Bronchial epithelial cell (primary cell): Measurements from ENCODE around the gene ZNF45. TPM values are rescaled to one million over a fixed set of nuclear protein-coding genes. Genes with fewer than 3 reads are reported as not detected.
A peak's percentile ranks its signal among the peaks of the same experiment; 100 is the strongest.
"Not testable (repeated sequence)": the region's sequence is repeated elsewhere in the genome, so short reads cannot be mapped to it uniquely, and the experiment has no call there.

ENCODE experiments used
- DNase-seq: peaks from one replicate; pipeline ENCODE4 v3.0.0-alpha.2; 2010; ENCODE audit warnings: low read depth
- FAIRE-seq: peaks from 2 replicates; lab custom pipeline; 2011; peaks lifted over from hg19 to GRCh38; lab: Jason Lieb, UNC
- H3K27me3 ChIP-seq: 2 replicates; pipeline ENCODE4 v1.5.1; 2011; ENCODE audit warnings: low read length; ENCODE audit not compliant: control insufficient read depth, insufficient read depth
- H3K36me3 ChIP-seq: 2 replicates; pipeline ENCODE4 v1.5.1; 2011; ENCODE audit warnings: low read length; ENCODE audit not compliant: control insufficient read depth, insufficient read depth
- H3K4me3 ChIP-seq: 2 replicates; pipeline ENCODE4 v1.5.1; 2011; ENCODE audit warnings: mild to moderate bottlenecking, low read depth, low read length, control low read depth
- CTCF ChIP-seq: IDR thresholded peaks from 2 replicates; pipeline ENCODE4 v1.5.1; 2011; ENCODE audit warnings: mild to moderate bottlenecking, moderate library complexity, low read length, control low read depth, inconsistent platforms; ENCODE audit not compliant: insufficient read depth, severe bottlenecking
- total RNA-seq: library from RNA; depleted of rRNA; stranded (reverse); fragments of >200 nt; gene quantifications from 2 replicates; pipeline ENCODE4 v1.2.1, GENCODE V29; 2014

The ZNF45 gene
- total RNA-seq, 1 donor from 2014 or later = 13.7 TPM

- DNase-seq (no peak), FAIRE-seq (no peak)
- no peak for TF ChIP-seq CTCF
These were observed 31.1 kb upstream of the ZNF45 start for GRCh38 chr19:43966079-43966694.

GRCh38 chr19:43960411-43960810 lies 25.3 kb upstream of the ZNF45 start:
- no peak for DNase-seq
- Histone ChIP-seq H3K36me3 (no peaks in the 10 kb centered on the region), H3K4me3 (no peak overlapping the region), H3K27me3 (no peaks in the 10 kb centered on the region)
- FAIRE-seq = no peak
- no peak for TF ChIP-seq CTCF

More at GRCh38 chr19:43966079-43966694, 31.1 kb upstream of the ZNF45 start:
- H3K27me3 ChIP-seq = no peaks in the 10 kb centered on the region
- peaks cover 2% of the 10 kb centered on the region for H3K36me3 ChIP-seq
- H3K4me3 ChIP-seq = no peak overlapping the region

GRCh38 chr19:43957891-43958290 lies 22.8 kb upstream of the ZNF45 start:
- no peak for DNase-seq
- Histone ChIP-seq H3K27me3 (no peaks in the 10 kb centered on the region), H3K4me3 (no peak overlapping the region), H3K36me3 (no peaks in the 10 kb centered on the region)
- TF ChIP-seq CTCF = no peak
- FAIRE-seq = no peak

GRCh38 chr19:43956827-43957226 lies 21.7 kb upstream of the ZNF45 start:
- H3K36me3 ChIP-seq = no peaks in the 10 kb centered on the region
- no peak overlapping the region for H3K4me3 ChIP-seq
- H3K27me3 ChIP-seq = no peaks in the 10 kb centered on the region
- FAIRE-seq (no peak), DNase-seq (no peak)
- no peak for TF ChIP-seq CTCF

- DNase-seq (peak; percentile 94), FAIRE-seq (no peak)
- TF ChIP-seq CTCF = peak; percentile 11
- Histone ChIP-seq H3K36me3 (no peaks in the 10 kb centered on the region), H3K27me3 (no peaks in the 10 kb centered on the region), H3K4me3 (peak within 1 kb of the TSS; percentile 81)
These were observed 16.0 kb upstream of the ZNF45 start, which contains the start of gene ZNF221 for GRCh38 chr19:43950834-43951645. Gene ZNF221 (plus strand): TSS chr19:43951228. CDS start chr19:43962727, 11,499 bp downstream.

- not testable (repeated sequence) for H3K36me3 ChIP-seq, FAIRE-seq, H3K27me3 ChIP-seq
These were observed 14.7 kb upstream of the ZNF45 start for GRCh38 chr19:43949803-43950202.

GRCh38 chr19:43947412-43947811 lies 12.3 kb upstream of the ZNF45 start:
- FAIRE-seq, H3K27me3 ChIP-seq, H3K36me3 ChIP-seq, H3K4me3 ChIP-seq, DNase-seq: not testable (repeated sequence)

More at GRCh38 chr19:43949803-43950202, 14.7 kb upstream of the ZNF45 start:
- not testable (repeated sequence) for DNase-seq, H3K4me3 ChIP-seq
